Adipose tissue (tissue), 3 donors: ENCODE data around the gene CTNS. TPM values are rescaled to one million over a fixed set of nuclear protein-coding genes. Genes with fewer than 3 reads are reported as not detected.

ENCODE experiments used
- H3K27ac ChIP-seq: one replicate; pipeline ENCODE4 v1.5.1; 2013; ENCODE audit warnings: low read depth, low read length
- WGBS, 3 donors: extraction: QIAGEN DNeasy Blood & Tissue Kit; methylation state at CpG; one replicate each; pipeline ENCODE4 v1.1.7; 2013; 5-methylcytosine and 5-hydroxymethylcytosine counted together
- polyA plus RNA-seq, 3 donors: library from polyadenylated mRNA; stranded (reverse); fragments of 200-250 nt; gene quantifications; one replicate each; pipeline ENCODE4 v1.2.3, GENCODE V29; 2013
- donor health status: healthy with polysubstance abuse.
- donor health status: Bipolar disorder and iron deficiency.
- donor health status: healthy.

The CTNS gene
- polyA plus RNA-seq, 3 donors = 7.6 to 14.9 (median 9.4) TPM

DNA sequence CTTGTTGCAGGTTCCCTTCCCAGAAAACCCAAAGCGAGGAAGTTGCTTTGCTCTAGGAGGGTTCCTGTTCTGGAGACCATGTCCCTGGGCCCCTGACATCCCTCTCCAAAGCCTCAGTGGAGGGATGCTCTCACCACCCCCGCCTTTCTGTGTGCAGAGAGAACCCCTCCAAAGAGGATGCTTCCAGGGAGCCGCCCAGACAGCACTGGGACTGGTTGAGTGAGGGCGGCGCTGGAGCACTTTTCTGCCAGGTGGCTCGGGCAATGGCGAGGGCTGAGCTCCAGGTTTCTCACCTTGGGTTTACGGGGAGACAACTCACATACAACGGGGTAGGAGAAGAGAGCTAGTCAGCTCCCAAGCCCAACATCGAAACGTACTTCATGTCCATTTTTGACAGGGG lies 39.3 kb downstream of the CTNS start:
- WGBS, 3 donors = 75 to 85% (median 83%) methylated on average over 11 of the region's 11 CpGs
- no peak overlapping the region for H3K27ac ChIP-seq

DNA sequence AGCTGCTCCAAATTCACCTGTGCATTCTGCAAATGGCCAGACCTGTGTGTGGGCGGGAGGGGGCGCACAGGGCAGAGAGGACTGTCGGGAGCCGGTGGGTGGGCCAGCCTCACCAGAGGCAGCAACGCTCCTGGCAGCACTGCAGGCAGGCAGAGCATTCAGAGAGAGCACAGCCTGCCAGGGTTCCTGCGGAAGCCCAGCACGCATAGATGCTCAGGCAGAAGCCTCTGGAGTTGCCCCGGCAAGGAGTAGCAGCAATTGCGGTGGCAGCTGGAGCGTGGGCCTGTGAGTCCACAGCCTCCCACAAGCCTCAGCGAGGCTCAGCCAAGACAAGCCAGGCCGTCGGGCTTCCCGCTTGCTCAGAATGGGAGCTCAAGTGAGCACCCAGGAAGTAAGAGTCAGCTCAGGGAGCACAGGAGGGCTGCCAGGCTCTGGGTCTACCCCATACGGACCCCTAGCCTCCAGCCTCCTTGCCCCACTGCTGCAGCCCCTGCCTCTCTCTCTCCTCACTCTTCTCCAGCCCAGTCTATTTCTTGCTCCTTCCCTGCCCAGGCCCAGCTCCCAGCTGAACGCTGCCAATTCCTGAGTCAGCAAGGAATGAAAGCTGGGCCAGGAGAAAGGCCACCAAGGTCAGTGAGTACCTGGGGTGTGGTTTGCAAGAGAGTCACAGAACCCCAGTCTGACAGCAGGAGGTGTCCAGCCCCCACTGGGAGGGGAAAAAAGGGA lies 41.7 kb downstream of the CTNS start:
- 47 to 67% (median 57%) methylated on average over 16 of the region's 16 CpGs for WGBS, 3 donors
- H3K27ac ChIP-seq = no peak overlapping the region

DNA sequence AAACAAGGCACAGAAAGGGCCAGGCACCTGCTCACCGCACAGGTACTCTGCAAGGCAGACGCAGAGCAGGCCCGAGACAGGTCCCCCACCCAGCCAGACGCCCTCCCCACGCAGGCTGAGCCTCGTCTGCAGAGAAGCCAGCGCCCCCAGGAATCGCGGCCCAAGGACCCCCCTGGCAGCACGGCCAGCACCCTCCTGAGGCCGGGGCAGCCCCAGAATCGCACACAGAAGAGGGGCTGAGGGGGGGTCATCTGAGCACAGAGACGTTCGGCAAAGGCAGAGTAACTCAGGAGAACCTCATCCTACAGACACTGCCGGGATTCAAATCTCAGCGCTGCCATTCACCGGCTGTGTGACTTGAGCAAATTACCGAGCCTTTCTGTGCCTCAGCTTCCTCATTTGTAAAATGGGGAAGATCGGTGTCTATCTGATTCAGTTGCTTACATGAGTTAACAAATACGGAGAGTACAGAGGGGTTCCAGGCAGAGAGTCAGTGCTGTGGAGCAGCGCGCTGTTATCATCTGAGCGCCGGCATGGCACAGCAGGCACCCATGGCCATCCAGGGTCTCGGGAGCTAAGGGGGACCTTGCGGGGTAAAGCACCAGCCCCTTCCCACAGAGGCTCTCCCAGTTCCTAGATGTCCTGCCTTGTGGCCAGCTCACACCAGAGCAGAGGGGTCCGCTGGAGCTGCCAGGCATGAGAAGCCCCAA lies 42.4 kb downstream of the CTNS start:
- 83 to 88% (median 83%) methylated on average over 27 of the region's 27 CpGs for WGBS, 3 donors
- H3K27ac ChIP-seq = no peak overlapping the region

DNA sequence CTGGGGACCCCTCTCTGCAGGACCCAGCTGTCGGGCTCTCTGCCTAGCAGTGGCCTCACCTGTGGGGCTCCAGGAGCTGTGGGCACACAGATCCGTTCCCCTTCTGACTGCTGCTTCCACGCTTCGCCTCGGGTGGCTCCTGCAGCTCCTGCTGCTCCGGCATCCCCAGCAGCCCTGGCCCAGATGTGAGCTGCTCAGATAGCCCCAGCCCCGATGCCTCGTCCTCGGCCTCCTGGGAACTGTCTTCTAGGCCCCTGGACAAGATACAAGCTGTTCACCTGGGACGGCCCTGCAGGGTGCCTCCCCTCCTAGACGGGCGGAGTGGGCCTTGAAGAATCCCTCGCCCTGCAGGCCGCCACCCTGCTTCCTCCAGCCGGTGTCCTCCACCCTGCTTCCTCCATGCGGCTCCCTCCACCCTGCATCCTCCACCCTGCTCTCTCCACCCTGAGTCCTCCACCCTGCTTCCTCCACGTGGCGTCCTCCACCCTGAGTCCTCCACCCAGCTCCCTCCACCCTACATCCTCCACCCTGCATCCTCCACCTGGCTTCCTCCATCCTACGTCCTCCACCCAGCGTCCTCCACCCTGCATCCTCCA lies 43.1 kb downstream of the CTNS start:
- no peak overlapping the region for H3K27ac ChIP-seq
- WGBS, 3 donors = 46 to 61% (median 54%) methylated on average over 19 to 20 of the region's 20 CpGs

DNA sequence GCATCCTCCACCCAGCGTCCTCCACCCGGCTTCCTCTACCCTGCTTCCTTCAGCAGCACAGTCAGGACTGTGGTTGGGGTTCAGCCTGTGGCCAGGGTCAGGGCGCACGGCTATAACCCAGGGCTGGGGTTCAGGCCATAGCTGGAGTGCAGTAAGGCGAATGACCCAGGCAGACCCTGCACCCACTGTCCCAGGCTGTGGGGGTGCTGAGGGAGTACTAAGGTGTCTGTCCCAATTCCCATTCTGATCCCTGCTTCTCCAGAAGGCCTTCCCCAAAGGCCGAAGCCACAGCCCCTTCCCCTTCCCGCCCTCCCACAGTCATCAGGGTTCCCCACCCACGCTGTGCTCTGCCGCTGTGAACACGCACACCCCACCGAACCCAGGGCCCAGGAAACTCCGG lies 44.5 kb downstream of the CTNS start:
- no peak overlapping the region for H3K27ac ChIP-seq
- whole genome bisulfite sequencing, 3 donors = 82 to 96% (median 90%) methylated on average over 10 to 12 of the region's 12 CpGs

DNA sequence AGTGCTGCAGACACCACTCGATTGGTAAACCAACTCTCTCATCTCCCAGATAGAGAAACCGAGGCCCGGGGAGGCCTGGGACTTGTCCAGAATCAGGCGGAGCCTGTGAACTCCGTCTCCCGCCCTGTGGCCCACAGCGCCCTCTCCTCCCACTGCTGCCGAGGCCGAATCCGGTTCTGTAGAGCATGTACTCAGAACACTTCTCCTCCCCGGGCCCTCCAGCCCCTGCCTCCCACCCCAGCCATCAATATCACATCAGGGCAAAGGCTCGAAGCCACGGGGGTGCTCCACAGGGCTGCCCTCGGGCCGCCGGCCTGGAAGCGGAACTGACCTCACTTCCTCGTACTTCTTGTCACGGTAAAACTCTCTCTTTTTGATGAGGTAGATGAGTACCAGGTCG lies 45.0 kb downstream of the CTNS start:
- 66 to 72% (median 71%) methylated on average over 20 of the region's 20 CpGs for WGBS, 3 donors
- H3K27ac ChIP-seq = no peak overlapping the region

DNA sequence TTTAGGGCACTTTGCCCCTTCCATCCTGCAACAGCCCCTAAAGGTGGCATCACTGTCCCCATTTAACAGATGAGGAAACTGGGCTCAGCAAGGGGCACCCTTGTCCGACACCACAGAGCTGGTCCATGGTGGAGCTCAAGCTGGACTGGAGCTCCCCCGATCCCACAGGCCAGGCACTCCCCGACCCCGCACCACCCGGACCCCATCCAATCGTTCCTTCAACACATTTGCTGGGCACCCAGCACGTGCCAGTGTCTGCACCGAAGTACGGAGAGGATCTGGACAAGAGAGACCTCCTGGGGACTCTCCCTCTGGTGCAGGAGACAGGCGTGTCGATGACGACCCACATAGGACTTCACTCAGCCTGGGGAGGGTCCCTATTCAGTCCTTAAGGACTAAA lies 45.5 kb downstream of the CTNS start:
- H3K27ac ChIP-seq = no peak overlapping the region
- 81 to 91% (median 89%) methylated on average over 12 of the region's 12 CpGs for WGBS, 3 donors

DNA sequence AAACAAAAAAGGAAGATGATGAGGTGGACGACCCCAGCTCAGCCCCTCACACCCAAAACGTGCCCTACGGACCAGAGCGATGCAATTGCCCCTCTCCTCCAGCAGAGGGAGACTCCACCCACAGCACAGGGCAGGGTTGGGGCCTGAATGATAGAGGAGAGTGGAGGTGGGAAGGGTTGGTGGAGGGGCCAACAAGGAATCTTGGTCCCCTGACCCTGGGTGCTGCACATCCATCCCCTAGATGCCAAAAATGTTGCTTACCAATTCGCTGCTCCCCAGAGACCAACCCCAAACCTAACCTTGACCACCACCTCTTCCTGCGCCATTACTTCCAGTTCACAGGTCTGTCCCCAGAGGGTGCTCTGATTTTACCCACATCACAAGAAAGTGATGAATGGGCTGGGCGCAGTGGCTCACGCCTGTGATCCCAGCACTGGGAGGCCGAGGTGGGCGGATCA lies 46.5 kb downstream of the CTNS start:
- no peak overlapping the region for H3K27ac ChIP-seq
- 29 to 35% (median 31%) methylated on average over 10 of the region's 10 CpGs for WGBS, 3 donors

DNA sequence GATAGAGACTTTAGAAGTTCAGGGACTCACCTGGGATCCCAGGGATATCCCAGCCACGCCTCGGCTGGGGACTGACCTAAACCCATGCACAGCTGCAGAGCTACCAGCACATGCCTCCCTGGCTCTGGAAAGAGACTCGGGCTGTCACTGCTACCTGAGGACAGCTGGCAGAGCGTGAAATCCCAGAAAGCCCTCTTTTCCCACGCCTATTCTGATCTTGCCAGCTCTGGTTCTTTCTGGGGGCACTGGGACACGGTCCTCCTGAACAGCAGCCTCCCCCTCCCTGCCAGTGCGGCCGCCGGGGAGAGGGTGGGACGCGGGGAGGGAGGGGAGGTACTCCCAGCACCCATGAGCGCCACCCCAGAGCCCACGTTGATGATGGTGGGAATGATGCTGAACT lies 48.6 kb downstream of the CTNS start:
- WGBS, 3 donors = 16 to 46% (median 38%) methylated on average over 8 to 13 of the region's 13 CpGs

DNA sequence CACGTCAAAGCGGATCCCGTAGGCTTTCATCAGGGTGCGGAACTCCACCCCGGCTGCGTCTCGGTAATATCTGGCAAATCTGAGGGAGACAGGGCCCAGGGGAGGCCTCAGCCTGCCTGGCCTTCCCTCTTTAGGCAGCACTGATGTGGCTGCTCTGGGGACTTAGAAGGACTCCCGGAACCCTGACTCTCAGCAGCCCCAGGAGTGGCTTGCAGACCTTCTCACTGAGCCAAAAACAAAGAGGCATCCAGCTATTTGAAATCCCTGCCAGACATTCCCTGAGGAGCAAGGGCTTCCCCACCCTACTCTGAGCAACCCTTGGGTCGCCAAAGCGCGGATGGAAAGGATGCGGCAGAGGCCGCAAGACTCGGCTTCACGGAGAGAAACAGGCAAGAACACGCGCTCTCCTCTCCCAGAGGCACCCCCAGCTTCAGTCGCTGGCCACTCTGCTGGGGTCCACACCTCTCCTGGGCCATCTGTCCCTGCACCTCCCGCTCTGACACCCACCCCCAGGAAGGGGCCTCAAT lies 51.5 kb downstream of the CTNS start:
- H3K27ac ChIP-seq = no peak overlapping the region
- 37 to 54% (median 43%) methylated on average over 19 of the region's 19 CpGs for WGBS, 3 donors

More for the DNA sequence above, 48.6 kb downstream of the CTNS start:
- no peak overlapping the region for H3K27ac ChIP-seq

DNA sequence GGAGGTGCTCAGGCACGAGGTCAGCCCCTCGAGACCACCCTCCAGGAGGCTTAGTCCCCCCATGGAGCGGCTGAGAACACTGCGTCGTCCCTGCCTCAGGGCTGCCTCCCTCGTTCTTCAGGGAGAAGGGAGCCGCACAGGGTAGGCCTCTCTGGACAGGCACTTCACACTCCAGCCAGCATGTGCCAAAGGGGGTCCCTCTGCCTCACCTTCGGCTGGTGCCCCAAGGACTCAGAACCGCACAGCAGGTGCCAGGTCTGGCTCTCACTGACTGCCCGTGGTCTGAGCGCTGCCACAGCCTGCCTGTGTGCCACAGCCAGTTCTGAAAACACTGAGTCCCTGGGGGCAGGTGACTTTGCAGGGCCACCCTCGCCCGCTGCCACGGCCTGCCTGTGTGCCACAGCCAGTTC lies 52.3 kb downstream of the CTNS start:
- H3K27ac ChIP-seq = no peak overlapping the region
- WGBS, 3 donors = 78 to 85% (median 78%) methylated on average over 10 to 14 of the region's 14 CpGs

DNA sequence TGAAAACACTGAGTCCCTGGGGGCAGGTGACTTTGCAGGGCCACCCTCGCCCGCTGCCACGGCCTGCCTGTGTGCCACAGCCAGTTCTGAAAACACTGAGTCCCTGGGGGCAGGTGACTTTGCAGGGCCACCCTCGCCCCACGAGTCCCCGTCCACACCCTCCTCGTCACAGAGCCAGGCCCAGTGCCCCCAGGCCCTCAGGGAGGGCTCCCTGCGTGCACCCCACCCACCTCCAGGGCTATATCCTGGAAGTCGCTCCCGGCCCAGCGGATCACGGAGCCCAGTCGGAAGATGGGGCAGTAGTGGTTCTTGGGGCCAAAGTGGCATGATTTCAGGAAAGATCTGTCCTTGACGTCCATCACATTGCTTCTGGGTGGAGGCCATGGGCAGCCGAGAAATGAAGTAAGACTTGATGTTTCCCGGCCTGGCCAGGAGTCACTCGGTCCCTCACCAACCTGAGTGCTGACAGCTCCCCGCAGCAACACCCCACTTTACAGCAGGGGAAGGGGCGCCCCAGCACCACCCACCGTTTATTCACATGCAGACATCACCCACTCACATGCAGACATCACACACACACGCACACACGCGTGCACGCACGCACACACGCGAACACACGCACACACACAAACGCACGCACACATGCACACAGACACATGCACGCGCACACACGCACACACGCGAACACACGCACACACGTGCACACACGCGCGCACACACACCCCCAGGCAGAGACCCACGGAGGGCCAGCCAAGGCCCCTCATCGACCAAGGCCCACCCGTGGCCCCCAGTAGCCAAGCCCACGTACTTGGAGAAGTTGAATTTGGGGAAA lies 52.9 kb downstream of the CTNS start:
- WGBS, 3 donors = 76 to 90% (median 88%) methylated on average over 41 to 44 of the region's 44 CpGs
- H3K27ac ChIP-seq = no peak overlapping the region

DNA sequence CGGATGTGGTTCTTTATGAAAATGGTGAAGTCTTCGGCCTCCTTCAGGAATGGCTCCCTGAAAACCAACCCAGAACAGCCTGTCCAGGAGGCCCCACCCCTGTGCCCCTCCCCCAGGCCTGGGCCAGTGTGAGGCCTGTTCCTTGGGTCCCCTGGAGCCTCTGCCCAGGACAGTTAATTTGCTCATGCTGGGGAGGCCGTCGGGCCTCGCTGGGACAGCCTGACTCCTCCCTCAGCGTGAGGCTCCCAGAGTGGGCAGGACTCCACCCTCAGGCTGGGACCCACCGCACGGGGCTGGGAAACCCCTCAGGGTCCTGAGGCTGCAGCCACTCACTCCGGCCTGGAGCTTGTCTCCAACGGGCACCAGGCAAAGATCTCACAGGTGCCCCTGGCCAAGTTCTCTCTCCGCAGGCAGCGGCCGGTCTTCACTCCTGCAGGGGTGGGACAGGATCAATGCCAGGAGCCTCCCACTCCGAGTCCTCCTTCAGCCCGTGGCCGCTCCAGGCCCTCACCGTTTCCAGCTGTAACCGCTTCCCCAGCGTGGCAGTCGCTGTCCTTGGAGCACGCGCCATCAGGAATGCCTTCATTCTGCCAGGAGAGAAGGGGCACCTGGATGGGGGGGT lies 53.6 kb downstream of the CTNS start:
- WGBS, 3 donors = 59 to 68% (median 64%) methylated on average over 22 of the region's 22 CpGs
- no peak overlapping the region for H3K27ac ChIP-seq

DNA sequence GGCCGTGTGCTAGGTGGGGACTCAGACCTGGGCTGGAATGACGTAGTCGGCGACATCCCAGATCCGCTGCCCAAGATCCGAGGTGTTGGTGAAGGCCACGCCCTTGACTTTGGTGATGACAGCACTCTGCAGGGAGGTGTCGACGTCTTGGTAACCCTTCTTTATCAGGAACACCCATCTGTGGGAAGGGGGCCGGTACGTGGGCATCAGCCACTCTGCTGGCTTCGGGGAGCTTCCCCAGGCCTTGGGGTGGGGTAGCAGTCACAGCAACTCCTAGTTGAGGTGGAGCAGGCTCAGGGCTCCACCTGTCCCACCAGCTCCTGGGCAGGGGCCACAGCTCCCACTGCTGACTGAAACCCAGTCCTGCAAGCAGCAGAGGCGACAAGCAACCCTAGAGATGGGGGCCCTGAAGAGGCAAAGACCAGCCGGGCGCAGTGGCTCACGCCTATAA lies 55.1 kb downstream of the CTNS start:
- WGBS, 3 donors = 80 to 89% (median 81%) methylated on average over 16 of the region's 16 CpGs

DNA sequence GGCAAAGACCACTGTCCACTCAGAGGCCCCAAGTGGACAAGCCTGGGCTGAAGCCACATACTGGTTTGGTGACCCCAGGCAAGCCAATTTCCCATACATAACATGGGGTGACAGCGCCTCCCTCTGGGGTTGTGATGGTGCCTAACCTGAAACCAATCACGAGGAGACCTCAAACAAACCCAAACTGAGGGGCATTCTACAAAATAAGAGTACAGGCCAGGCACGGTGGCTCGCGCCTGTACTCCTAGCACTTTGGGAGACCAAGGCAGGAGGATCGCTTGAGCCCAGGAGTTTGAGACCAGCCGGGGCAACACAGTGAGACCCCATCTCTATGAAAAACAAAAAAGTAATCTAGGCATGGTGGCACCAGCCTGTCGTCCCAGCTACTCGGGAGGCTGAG lies 55.8 kb downstream of the CTNS start:
- 81 to 83% (median 82%) methylated on average over 9 of the region's 9 CpGs for WGBS, 3 donors
- H3K27ac ChIP-seq = no peak overlapping the region

More for the DNA sequence above, 55.1 kb downstream of the CTNS start:
- H3K27ac ChIP-seq = no peak overlapping the region

DNA sequence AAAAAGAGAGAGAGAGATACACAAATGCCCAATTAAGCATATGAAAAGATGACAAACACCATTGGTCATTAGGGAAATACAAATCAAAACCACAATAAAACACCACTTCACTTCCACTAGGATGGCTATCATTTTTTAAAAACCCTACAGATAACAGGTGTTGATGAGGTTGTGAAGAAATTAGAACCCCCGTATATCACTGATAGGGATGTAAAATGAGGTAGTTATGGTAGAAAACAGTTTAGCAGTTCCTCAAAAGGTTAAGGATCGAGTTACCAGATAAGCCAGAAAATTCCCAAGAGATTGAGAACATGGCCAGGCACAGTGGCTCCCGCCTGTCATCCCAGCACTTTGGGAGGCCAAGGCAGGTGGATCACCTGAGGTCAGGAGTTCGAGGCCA lies 56.6 kb downstream of the CTNS start:
- no peak overlapping the region for H3K27ac ChIP-seq
- 51 to 65% (median 63%) methylated on average over 4 of the region's 4 CpGs for WGBS, 3 donors

DNA sequence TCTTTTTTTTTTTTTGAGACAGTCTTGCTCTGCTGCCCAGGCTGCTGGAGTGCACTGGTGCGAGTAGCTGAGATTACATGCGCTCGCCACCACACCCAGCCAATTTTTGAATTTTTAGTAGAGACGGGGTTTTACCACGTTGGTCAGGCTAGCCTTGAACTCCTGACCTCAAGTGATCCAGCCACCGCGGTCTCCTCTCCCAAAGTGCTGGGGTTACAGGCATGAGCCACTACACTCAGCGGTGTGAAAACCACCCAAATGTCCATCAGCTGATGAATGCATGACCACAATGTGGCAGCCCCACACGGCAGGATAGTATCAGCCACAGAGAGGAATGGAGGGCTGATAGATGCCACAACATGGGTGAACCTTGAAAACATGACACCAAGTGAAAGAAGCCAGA lies 57.3 kb downstream of the CTNS start:
- WGBS, 3 donors = 68 to 75% (median 73%) methylated on average over 9 of the region's 9 CpGs
- H3K27ac ChIP-seq = no peak overlapping the region
